Body of pancreas (tissue), 4 donors: ENCODE results near the gene CFL1. TPM values are rescaled to one million over a fixed set of nuclear protein-coding genes. Genes with fewer than 3 reads are reported as not detected.
"Not testable (repeated sequence)": the region's sequence is repeated elsewhere in the genome, so short reads cannot be mapped to it uniquely, and the experiment has no call there.

Source experiments
- ATAC-seq: fragments of 150-250 bp; one replicate; pipeline ENCODE4 v1.9.1; 2016
- DNase-seq, 4 donors: peaks; one replicate each; pipeline ENCODE4 v3.0.0-alpha.2; 2019
- H3K27ac ChIP-seq, 4 donors: fragments of 200-600 bp; sonication (generic); 1 replicate in 3 of 4; 2 replicates in 1 of 4; pipeline versions ENCODE4 v1.5.1 to v1.6.1; 2016 to 2019; ENCODE audit warnings: mild to moderate bottlenecking in 1 of 4, mixed read lengths in 1 of 4, moderate library complexity in 1 of 4
- H3K27me3 ChIP-seq, 2 donors: fragments of 200-600 bp; sonication (generic); one replicate each; pipeline ENCODE4 v1.6.0; 2016; ENCODE audit warnings: mild to moderate bottlenecking in 1 of 2
- H3K36me3 ChIP-seq, 2 donors: fragments of 200-600 bp; sonication (generic); replicated peaks in 1 of 2; 2 replicates each; pipeline ENCODE4 v1.5.1; 2016; ENCODE audit warnings: low read depth in 2 of 2; ENCODE audit not compliant: insufficient read depth in 1 of 2
- H3K4me1 ChIP-seq: fragments of 200-600 bp; sonication (generic); one replicate; pipeline ENCODE4 v1.6.0; 2016
- H3K4me3 ChIP-seq, 2 donors: fragments of 200-600 bp; sonication (generic); 1 replicate in 1 of 2; 2 replicates in 1 of 2; pipeline ENCODE4 v1.5.1; 2016 to 2019
- H3K9me3 ChIP-seq, 3 donors: fragments of 200-600 bp; sonication (generic); 1 replicate in 2 of 3; 2 replicates in 1 of 3; pipeline ENCODE4 v1.5.1; 2016
- CTCF ChIP-seq, 7 experiments: fragments of 450-650 bp in 4 of 7; fragments of 200-600 bp in 3 of 7; sonication (generic) in 3 of 7; IDR thresholded peaks; one replicate each; pipeline ENCODE4 v1.5.1; 2016 to 2019; ENCODE audit warnings: antibody characterized with exemption in 7 of 7
- POLR2A ChIP-seq, 3 donors: fragments of 450-650 bp; IDR thresholded peaks; one replicate each; pipeline ENCODE4 v1.6.1; 2016; ENCODE audit warnings: antibody characterized with exemption in 3 of 3, mild to moderate bottlenecking in 2 of 3
- WGBS, 2 donors: methylation state at CpG; one replicate each; pipeline ENCODE4 v1.1.5; 2017; 5-methylcytosine and 5-hydroxymethylcytosine counted together
- intact Hi-C: fragments of 100-400 bp; cut with DNase I; formaldehyde crosslinking; loops from one replicate; pipeline ENCODE4 v1.15.1; 2023
- total RNA-seq, 2 donors: library from RNA; depleted of rRNA; stranded (reverse); fragments of >200 nt; gene quantifications; one replicate each; pipeline ENCODE4 v1.1.0, GENCODE V29; 2016

Gene CFL1
- total RNA-seq, 2 donors from 2014 or later: 190 to 412 TPM

- Histone ChIP-seq H3K9me3 (no peaks in the 10 kb centered on the region), H3K27me3 (peaks cover 0 to 11% of the 10 kb centered on the region in 2 donors), H3K4me3 (no peak overlapping the region), H3K36me3 (no peaks in the 10 kb centered on the region), H3K27ac (no peak overlapping the region), H3K4me1 (peaks cover 24% of the 10 kb centered on the region)
- ATAC-seq (no peak), DNase-seq (no peak)
- intact Hi-C loops: no loop called here
- no peak for TF ChIP-seq POLR2A (IDR thresholded peaks at IDR 0.05)
- TF ChIP-seq CTCF (IDR thresholded peaks at IDR 0.05): no peak
- WGBS, 2 donors: 82 to 87% methylated on average over 10 to 14 of the region's 14 CpGs
These were observed 38.3 kb upstream of the CFL1 start for GRCh38 chr11:65896034-65896999.

DNA sequence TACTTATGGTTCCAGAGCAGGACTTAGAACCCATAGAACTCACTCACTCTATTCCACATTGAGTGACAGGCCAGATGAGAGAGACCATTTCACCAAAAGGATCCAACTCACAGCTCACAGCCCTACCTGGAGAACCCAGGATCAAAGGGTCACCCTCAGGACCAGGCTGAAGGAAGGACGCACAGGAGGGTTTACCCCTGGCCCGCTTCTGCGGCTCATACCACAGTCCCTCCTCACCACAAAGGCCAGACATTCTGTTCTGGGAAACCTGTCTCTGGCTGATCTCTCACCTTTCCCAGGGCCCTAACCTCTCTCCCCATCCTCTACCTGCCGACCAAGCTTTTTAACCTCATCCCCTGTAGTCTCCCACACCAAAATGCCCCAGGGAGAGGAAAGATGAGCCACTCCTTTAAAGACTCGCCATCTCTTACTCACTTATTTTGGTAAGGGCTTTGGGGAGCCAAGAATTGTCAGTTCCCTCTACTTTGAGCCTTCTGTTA lies 37.6 kb upstream of the CFL1 start:
- peaks cover 0 to 11% of the 10 kb centered on the region in 2 donors for H3K27me3 ChIP-seq
- no peaks in the 10 kb centered on the region for H3K9me3 ChIP-seq
- H3K27ac ChIP-seq: no peak overlapping the region
- H3K36me3 ChIP-seq: no peaks in the 10 kb centered on the region
- H3K4me1 ChIP-seq: peaks cover 32% of the 10 kb centered on the region
- intact Hi-C loops: no loop called here
- DNase-seq (no peak), ATAC-seq (no peak)
- WGBS, 2 donors: 82 to 86% methylated on average over 5 of the region's 5 CpGs
- H3K4me3 ChIP-seq: no peak overlapping the region
- TF ChIP-seq POLR2A (IDR thresholded peaks at IDR 0.05) (no peak), CTCF (IDR thresholded peaks at IDR 0.05) (no peak)

- peaks cover 32% of the 10 kb centered on the region for H3K4me1 ChIP-seq
- DNase-seq (no peak), ATAC-seq (no peak)
- TF ChIP-seq CTCF (IDR thresholded peaks at IDR 0.05) (no peak), POLR2A (IDR thresholded peaks at IDR 0.05) (peak in 1 of 3 donors; percentile 18)
- peak overlapping the region in 2 of 4 donors; percentile 39 to 55 for H3K27ac ChIP-seq
- peaks cover 0 to 1% of the 10 kb centered on the region in 2 donors for H3K27me3 ChIP-seq
- H3K9me3 ChIP-seq: no peaks in the 10 kb centered on the region
- H3K36me3 ChIP-seq: no peaks in the 10 kb centered on the region
- no peak overlapping the region for H3K4me3 ChIP-seq
- intact Hi-C loops: no loop called here
- 73 to 89% methylated on average over 7 to 16 of the region's 16 CpGs for WGBS, 2 donors
These were observed 36.1 kb upstream of the CFL1 start for GRCh38 chr11:65894034-65894591.

DNA sequence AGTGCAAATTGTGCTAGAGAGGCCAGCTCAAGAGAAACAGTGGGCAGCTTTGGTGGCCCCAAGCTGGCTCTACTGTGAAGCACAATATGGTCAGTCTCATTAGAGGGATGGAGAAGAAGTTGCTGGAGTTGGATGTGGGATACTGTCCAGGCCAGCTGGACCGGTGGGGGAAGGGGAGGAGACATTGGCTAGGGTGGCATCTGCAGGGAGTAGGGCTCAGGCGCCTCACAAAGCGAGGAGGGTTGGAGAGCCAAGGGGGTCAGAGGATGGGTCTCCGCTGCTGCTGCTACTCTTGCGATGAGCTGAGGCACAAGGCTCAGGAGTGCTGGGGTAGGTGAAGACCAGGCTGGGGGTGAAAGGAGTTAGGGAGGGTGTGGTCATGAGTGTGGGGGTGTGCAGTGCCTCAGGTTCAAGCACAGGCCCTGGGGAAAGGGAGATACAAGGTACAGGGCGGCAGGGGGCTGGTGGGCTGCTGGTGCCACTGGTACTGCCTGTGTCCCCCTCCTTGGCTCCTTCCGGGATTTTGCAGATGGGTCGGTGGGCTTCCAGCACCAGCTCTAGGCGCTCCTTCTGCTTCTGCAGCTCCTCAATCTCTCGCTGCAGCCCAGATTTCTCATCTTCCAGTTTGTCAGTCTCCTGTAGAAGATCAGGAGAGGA lies 34.8 kb upstream of the CFL1 start:
- H3K4me3 ChIP-seq: no peak overlapping the region
- intact Hi-C loops: no loop called here
- H3K4me1 ChIP-seq: peaks cover 36% of the 10 kb centered on the region
- DNase-seq (no peak), ATAC-seq (no peak)
- H3K27me3 ChIP-seq: no peaks in the 10 kb centered on the region
- H3K9me3 ChIP-seq: no peaks in the 10 kb centered on the region
- no peak for TF ChIP-seq CTCF (IDR thresholded peaks at IDR 0.05)
- TF ChIP-seq POLR2A (IDR thresholded peaks at IDR 0.05): no peak
- peak overlapping the region in 2 of 4 donors; percentile 24 to 85 for H3K27ac ChIP-seq
- H3K36me3 ChIP-seq: no peaks in the 10 kb centered on the region
- 78 to 84% methylated on average over 9 to 10 of the region's 10 CpGs for WGBS, 2 donors

GRCh38 chr11:65892137-65892540 lies 34.2 kb upstream of the CFL1 start:
- WGBS, 2 donors: 84% methylated on average over 5 of the region's 5 CpGs; no CpG with 5 or more reads in 1 of the 2 donors
- H3K4me1 ChIP-seq: peaks cover 43% of the 10 kb centered on the region
- not testable (repeated sequence) for H3K27me3 ChIP-seq

More at GRCh38 chr11:65892137-65892540, 34.2 kb upstream of the CFL1 start:
- H3K36me3 ChIP-seq, H3K9me3 ChIP-seq, DNase-seq, ATAC-seq, H3K4me3 ChIP-seq, intact Hi-C loops: not testable (repeated sequence)
- H3K27ac ChIP-seq: peak overlapping the region in 3 of 4 donors; percentile 0 to 85 (median 24)
